ENCODE measurements around the gene SORCS2.

DNA sequence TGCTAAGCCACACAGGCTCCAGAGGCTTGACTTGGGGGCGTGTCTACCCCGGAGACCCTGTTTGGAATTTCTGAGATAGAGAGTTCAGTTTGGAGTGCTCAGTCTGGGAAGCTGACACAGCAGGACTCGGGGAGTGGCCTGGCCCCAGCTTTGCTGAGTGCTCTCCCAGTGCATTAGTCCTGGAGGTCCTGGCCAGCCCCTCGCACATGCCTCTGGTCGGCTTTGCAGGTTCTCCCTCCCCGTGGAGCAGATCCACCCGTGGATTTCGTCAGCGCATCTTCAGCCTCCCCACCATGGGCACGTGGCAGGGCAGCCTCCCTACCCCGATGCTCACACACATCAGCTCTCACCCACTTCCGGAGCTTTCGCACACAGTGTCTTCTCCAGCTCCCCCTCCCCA, 177.2 kb downstream of the SORCS2 start:
- TF ChIP-seq, protein P1, sequence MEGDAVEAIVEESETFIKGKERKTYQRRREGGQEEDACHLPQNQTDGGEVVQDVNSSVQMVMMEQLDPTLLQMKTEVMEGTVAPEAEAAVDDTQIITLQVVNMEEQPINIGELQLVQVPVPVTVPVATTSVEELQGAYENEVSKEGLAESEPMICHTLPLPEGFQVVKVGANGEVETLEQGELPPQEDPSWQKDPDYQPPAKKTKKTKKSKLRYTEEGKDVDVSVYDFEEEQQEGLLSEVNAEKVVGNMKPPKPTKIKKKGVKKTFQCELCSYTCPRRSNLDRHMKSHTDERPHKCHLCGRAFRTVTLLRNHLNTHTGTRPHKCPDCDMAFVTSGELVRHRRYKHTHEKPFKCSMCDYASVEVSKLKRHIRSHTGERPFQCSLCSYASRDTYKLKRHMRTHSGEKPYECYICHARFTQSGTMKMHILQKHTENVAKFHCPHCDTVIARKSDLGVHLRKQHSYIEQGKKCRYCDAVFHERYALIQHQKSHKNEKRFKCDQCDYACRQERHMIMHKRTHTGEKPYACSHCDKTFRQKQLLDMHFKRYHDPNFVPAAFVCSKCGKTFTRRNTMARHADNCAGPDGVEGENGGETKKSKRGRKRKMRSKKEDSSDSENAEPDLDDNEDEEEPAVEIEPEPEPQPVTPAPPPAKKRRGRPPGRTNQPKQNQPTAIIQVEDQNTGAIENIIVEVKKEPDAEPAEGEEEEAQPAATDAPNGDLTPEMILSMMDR (IDR thresholded peaks at IDR 0.05) = no peak
- TF ChIP-seq POLR2A (IDR thresholded peaks at IDR 0.05) = no peak
